GM18519 (cell line): ENCODE data around the gene SMCO2.
A peak's percentile ranks its signal among the peaks of the same experiment; 100 is the strongest.

Experiments
- ATAC-seq: cut with Tn5 transposase; IDR thresholded peaks from one replicate; pipeline ENCODE4 v1.9.1; 2021; ENCODE audit warnings: mild to moderate bottlenecking, moderate library complexity; ENCODE audit not compliant: unreplicated experiment, low FRiP score

Gene SMCO2

GRCh38 chr12:27451036-27451825 is 4.7 kb downstream of the SMCO2 start:
- no peak for ATAC-seq

- no peak for ATAC-seq
Observed at GRCh38 chr12:27453421-27453820, 6.9 kb downstream of the SMCO2 start.

GRCh38 chr12:27455589-27455988 is 9.1 kb downstream of the SMCO2 start:
- no peak for ATAC-seq

GRCh38 chr12:27456618-27457017 is 10.1 kb downstream of the SMCO2 start:
- ATAC-seq = no peak

- no peak for ATAC-seq
Observed at GRCh38 chr12:27460471-27460978, 14.0 kb downstream of the SMCO2 start.

GRCh38 chr12:27462151-27462694 is 15.7 kb downstream of the SMCO2 start:
- no peak for ATAC-seq

GRCh38 chr12:27462851-27463250 is 16.3 kb downstream of the SMCO2 start:
- ATAC-seq = no peak

- ATAC-seq = no peak
Observed at GRCh38 chr12:27463511-27464219, 17.1 kb downstream of the SMCO2 start.

GRCh38 chr12:27464220-27464554 is 17.7 kb downstream of the SMCO2 start:
- ATAC-seq = no peak

- peak; percentile 70 for ATAC-seq
Observed at GRCh38 chr12:27467641-27468040, 21.1 kb downstream of the SMCO2 start.

GRCh38 chr12:27468241-27468640 is 21.7 kb downstream of the SMCO2 start:
- ATAC-seq = no peak

- ATAC-seq = no peak
Observed at GRCh38 chr12:27469176-27469736, 22.7 kb downstream of the SMCO2 start.

GRCh38 chr12:27472604-27473003 is 26.1 kb downstream of the SMCO2 start:
- ATAC-seq = no peak

- no peak for ATAC-seq
Observed at GRCh38 chr12:27474344-27474743, 27.8 kb downstream of the SMCO2 start.

- ATAC-seq = no peak
Observed at GRCh38 chr12:27477049-27477448, 30.5 kb downstream of the SMCO2 start.

GRCh38 chr12:27478949-27479348 is 32.4 kb downstream of the SMCO2 start:
- no peak for ATAC-seq

- ATAC-seq = no peak
Observed at GRCh38 chr12:27480016-27480415, 33.5 kb downstream of the SMCO2 start.

GRCh38 chr12:27486961-27487360 is 40.4 kb downstream of the SMCO2 start:
- no peak for ATAC-seq

- no peak for ATAC-seq
Observed at GRCh38 chr12:27488479-27488878, 41.9 kb downstream of the SMCO2 start.

GRCh38 chr12:27491226-27491625 is 44.7 kb downstream of the SMCO2 start:
- ATAC-seq = no peak

GRCh38 chr12:27493260-27493940 is 46.9 kb downstream of the SMCO2 start:
- no peak for ATAC-seq
